CD14-positive monocyte (primary cell): ENCODE data around the gene PRODH2. TPM values are rescaled to one million over a fixed set of nuclear protein-coding genes. Genes with fewer than 3 reads are reported as not detected.

Experiments
- DNase-seq, 3 donors: peaks; one replicate each; pipeline ENCODE4 v3.0.0-alpha.2; 2011 to 2022
- H2AFZ ChIP-seq: 2 replicates; pipeline ENCODE4 v1.6.0; 2012; ENCODE audit warnings: mild to moderate bottlenecking, low read depth, low read length, inconsistent platforms; ENCODE audit not compliant: insufficient read depth, poor library complexity, severe bottlenecking
- H3K27ac ChIP-seq, 2 donors: 1 replicate in 1 of 2; 2 replicates in 1 of 2; pipeline ENCODE4 v1.5.1; 2012 to 2013; ENCODE audit warnings: low read length in 2 of 2, control low read depth in 1 of 2, inconsistent platforms in 1 of 2, low read depth in 1 of 2, mild to moderate bottlenecking in 1 of 2
- H3K27me3 ChIP-seq, 2 donors: one replicate each; pipeline versions ENCODE4 v1.6.0 to v1.6.1; 2011 to 2013; ENCODE audit warnings: low read length in 2 of 2; ENCODE audit not compliant: control insufficient read depth in 2 of 2, insufficient read depth in 2 of 2
- H3K36me3 ChIP-seq, 2 donors: replicated peaks in 1 of 2; 1 replicate in 1 of 2; 2 replicates in 1 of 2; pipeline versions ENCODE4 v1.5.1 to v1.6.1; 2012 to 2013; ENCODE audit warnings: low read length in 2 of 2, control low read depth in 1 of 2, inconsistent platforms in 1 of 2, mild to moderate bottlenecking in 1 of 2; ENCODE audit not compliant: insufficient read depth in 2 of 2, control insufficient read depth in 1 of 2
- H3K4me1 ChIP-seq, 2 donors: 1 replicate in 1 of 2; 2 replicates in 1 of 2; pipeline versions ENCODE4 v1.5.1 to v1.6.1; 2012 to 2013; ENCODE audit warnings: low read length in 2 of 2, control low read depth in 1 of 2, inconsistent platforms in 1 of 2, mild to moderate bottlenecking in 1 of 2, moderate library complexity in 1 of 2; ENCODE audit not compliant: insufficient read depth in 2 of 2, control insufficient read depth in 1 of 2
- H3K4me2 ChIP-seq: replicated peaks from 2 replicates; pipeline ENCODE3; 2012; ENCODE audit warnings: low read length, moderate library complexity, mild to moderate bottlenecking; ENCODE audit not compliant: poor library complexity, severe bottlenecking; ENCODE audit errors: extremely low read depth
- H3K4me3 ChIP-seq, 3 experiments: fragments of 200-600 bp in 1 of 3; sonication (generic) in 1 of 3; replicated peaks in 1 of 3; 1 replicate in 2 of 3; 2 replicates in 1 of 3; pipeline ENCODE4 v1.5.1; 2011 to 2013; ENCODE audit warnings: low read length in 3 of 3, mild to moderate bottlenecking in 3 of 3, control low read depth in 2 of 3, low read depth in 2 of 3, inconsistent platforms in 1 of 3, moderate library complexity in 1 of 3
- H3K79me2 ChIP-seq: 2 replicates; pipeline ENCODE4 v1.6.0; 2012; ENCODE audit warnings: mild to moderate bottlenecking, control low read depth, inconsistent platforms, low read length, moderate library complexity; ENCODE audit not compliant: insufficient read depth
- H3K9ac ChIP-seq: 2 replicates; pipeline ENCODE4 v1.6.0; 2017; ENCODE audit warnings: low read length, mild to moderate bottlenecking; ENCODE audit not compliant: insufficient read depth, poor library complexity, severe bottlenecking
- H3K9me3 ChIP-seq, 2 donors: replicated peaks in 1 of 2; 1 replicate in 1 of 2; 2 replicates in 1 of 2; pipeline versions ENCODE4 v1.5.1 to v1.6.1; 2012 to 2013; ENCODE audit warnings: low read length in 2 of 2, control low read depth in 1 of 2; ENCODE audit not compliant: control insufficient read depth in 1 of 2, insufficient read depth in 1 of 2
- H4K20me1 ChIP-seq: 2 replicates; pipeline ENCODE4 v1.6.0; 2012; ENCODE audit warnings: mild to moderate bottlenecking, low read length, control low read depth, moderate library complexity; ENCODE audit not compliant: insufficient read depth
- H3K27ac Mint-ChIP-seq, 7 donors: one replicate each; pipeline ENCODE4 v1.8.0; 2020; ENCODE audit warnings: mild to moderate bottlenecking in 7 of 7, mixed read lengths in 7 of 7, moderate library complexity in 6 of 7, inconsistent platforms in 2 of 7
- H3K27me3 Mint-ChIP-seq, 3 donors: one replicate each; pipeline ENCODE4 v1.8.0; 2021 to 2022; ENCODE audit warnings: low read depth in 3 of 3, mild to moderate bottlenecking in 3 of 3, mixed read lengths in 3 of 3, moderate library complexity in 3 of 3, inconsistent platforms in 1 of 3
- H3K36me3 Mint-ChIP-seq, 2 donors: one replicate each; pipeline ENCODE4 v1.8.0; 2020; ENCODE audit warnings: mixed read lengths in 2 of 2, inconsistent platforms in 1 of 2, mild to moderate bottlenecking in 1 of 2
- H3K4me1 Mint-ChIP-seq: one replicate; pipeline ENCODE4 v1.8.0; 2020; ENCODE audit warnings: mild to moderate bottlenecking, mixed read lengths
- H3K4me3 Mint-ChIP-seq, 2 donors: one replicate each; pipeline ENCODE4 v1.8.0; 2020; ENCODE audit warnings: mild to moderate bottlenecking in 2 of 2, mixed read lengths in 2 of 2, moderate library complexity in 1 of 2
- H3K9me3 Mint-ChIP-seq, 7 donors: one replicate each; pipeline ENCODE4 v1.8.0; 2020 to 2022; ENCODE audit warnings: mixed read lengths in 7 of 7, mild to moderate bottlenecking in 6 of 7, moderate library complexity in 6 of 7, inconsistent platforms in 2 of 7
- WGBS: methylation state at CpG from one replicate; pipeline ENCODE4 v1.1.5; 2013; ENCODE audit warnings: missing lambda C conversion rate; ENCODE audit not compliant: insufficient coverage; 5-methylcytosine and 5-hydroxymethylcytosine counted together
- intact Hi-C, 2 donors: fragments of 100-400 bp; cut with micrococcal nuclease; formaldehyde crosslinking; loops; one replicate each; pipeline versions ENCODE4 v1.15.0 to v1.15.1; 2023
- polyA plus RNA-seq, 3 donors: library from polyadenylated mRNA; depleted of rRNA in 1 of 3; unstranded in 2 of 3; stranded (reverse) in 1 of 3; fragments of 300-500 nt in 2 of 3; fragments of >200 nt in 1 of 3; fragmentation: Illumina TruSeq in 2 of 3; gene quantifications; 1 replicate in 2 of 3; 2 replicates in 1 of 3; pipeline ENCODE4 v1.2.3, GENCODE V29; 2012 to 2021
- TF ChIP-seq, protein P1 (sequence below): fragments of 200-600 bp; IDR thresholded peaks from one replicate; pipeline ENCODE4 v1.8.0; 2022; ENCODE audit warnings: antibody characterized with exemption, mild to moderate bottlenecking

PRODH2 gene
- polyA plus RNA-seq, 3 donors, result not detected

- DNase-seq, result no peak
- Mint-ChIP-seq H3K27me3 (peaks cover 0 to 5% (median 4%) of the 10 kb centered on the region in 3 donors), H3K36me3 (peaks cover 14 to 26% of the 10 kb centered on the region in 2 donors), H3K27ac (peak overlapping the region in 4 of 7 donors; percentile 21 to 59 (median 36)), H3K9me3 (no peaks in the 10 kb centered on the region), H3K4me1 (peaks cover 23% of the 10 kb centered on the region), H3K4me3 (peak overlapping the region; percentile 76 to 84)
- peak overlapping the region in 1 of 2 donors; percentile 45 for H3K27ac ChIP-seq
- peaks cover 14 to 19% of the 10 kb centered on the region in 2 donors for H3K4me1 ChIP-seq
- peaks cover 11 to 12% of the 10 kb centered on the region in 2 donors for H3K36me3 ChIP-seq
- H3K4me2 ChIP-seq, result peak overlapping the region; percentile 87
- TF ChIP-seq, protein P1, sequence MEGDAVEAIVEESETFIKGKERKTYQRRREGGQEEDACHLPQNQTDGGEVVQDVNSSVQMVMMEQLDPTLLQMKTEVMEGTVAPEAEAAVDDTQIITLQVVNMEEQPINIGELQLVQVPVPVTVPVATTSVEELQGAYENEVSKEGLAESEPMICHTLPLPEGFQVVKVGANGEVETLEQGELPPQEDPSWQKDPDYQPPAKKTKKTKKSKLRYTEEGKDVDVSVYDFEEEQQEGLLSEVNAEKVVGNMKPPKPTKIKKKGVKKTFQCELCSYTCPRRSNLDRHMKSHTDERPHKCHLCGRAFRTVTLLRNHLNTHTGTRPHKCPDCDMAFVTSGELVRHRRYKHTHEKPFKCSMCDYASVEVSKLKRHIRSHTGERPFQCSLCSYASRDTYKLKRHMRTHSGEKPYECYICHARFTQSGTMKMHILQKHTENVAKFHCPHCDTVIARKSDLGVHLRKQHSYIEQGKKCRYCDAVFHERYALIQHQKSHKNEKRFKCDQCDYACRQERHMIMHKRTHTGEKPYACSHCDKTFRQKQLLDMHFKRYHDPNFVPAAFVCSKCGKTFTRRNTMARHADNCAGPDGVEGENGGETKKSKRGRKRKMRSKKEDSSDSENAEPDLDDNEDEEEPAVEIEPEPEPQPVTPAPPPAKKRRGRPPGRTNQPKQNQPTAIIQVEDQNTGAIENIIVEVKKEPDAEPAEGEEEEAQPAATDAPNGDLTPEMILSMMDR, result no peak
- intact Hi-C loops, result loop anchor here in 1 of 2 donors (5.0 to 10.0 kb wide), 3 partner anchors 34 to 279 kb away; partner anchors contain the start of genes IGFLR1, THAP8 and WDR62
- whole genome bisulfite sequencing, result 68% methylated on average over 11 of the region's 13 CpGs
- peaks cover 20% of the 10 kb centered on the region for H3K79me2 ChIP-seq
- H3K4me3 ChIP-seq, result peak overlapping the region; percentile 63 to 80 (median 73)
- H3K9me3 ChIP-seq, result no peaks in the 10 kb centered on the region
- H3K27me3 ChIP-seq, result no peaks in the 10 kb centered on the region
- H3K9ac ChIP-seq, result peak overlapping the region; percentile 56
- no peaks in the 10 kb centered on the region for H4K20me1 ChIP-seq
- H2AFZ ChIP-seq, result peak overlapping the region; percentile 80
Measured at GRCh38 chr19:35776102-35776788, 36.4 kb downstream of the PRODH2 start.

DNA sequence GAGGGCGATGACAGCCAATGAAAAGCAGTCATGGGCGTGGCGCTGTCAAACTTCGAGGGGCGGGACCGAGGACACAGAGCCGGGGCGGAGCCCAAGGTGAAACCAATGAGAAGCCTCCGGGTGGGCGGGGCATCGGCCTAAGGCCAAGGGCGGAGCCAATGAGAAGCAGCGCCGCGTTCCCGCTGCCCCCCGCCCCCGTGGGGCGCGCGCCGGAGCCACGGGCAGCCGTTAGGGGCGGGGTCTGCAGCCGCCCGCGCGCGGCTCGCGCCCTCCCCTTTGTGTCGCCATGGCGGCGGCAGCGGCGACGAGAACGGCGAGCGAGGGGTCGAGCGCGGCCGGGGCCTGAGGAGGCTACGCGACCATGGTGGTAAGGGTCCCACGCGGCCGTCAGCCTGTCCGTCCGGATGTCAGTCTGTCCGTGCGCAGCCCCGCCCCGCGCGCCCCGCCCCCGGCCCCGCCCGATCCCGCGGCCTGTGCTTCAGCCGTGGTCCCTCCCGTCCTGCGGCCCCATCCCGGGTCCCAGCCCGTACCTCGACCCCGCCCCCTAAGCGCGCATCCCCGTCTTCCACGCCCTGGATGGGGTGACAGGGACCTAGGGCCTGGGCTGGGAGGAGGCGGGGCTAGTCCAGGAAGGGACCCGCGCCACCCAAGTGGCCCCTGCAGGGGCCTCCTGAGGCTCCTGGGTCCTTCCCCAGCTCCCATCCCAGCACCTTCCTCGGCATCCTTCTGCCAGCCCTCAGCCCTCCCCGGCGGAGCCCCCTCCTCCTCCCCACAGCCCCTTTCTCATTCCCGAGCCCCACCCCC is 37.1 kb downstream of the PRODH2 start, which contains the start of gene ARHGAP33:
TSS of gene ARHGAP33 (plus strand) at position 267 of the 804 bp plus-strand sequence. CDS start at position 362, 95 bp downstream.
- Histone ChIP-seq H3K27me3 (no peaks in the 10 kb centered on the region), H3K9ac (peak within 1 kb of the TSS; percentile 56), H3K27ac (peak within 1 kb of the TSS in 1 of 2 donors; percentile 45), H3K36me3 (peaks cover 5 to 9% of the 10 kb centered on the region in 2 donors), H3K79me2 (peaks cover 20% of the 10 kb centered on the region), H4K20me1 (no peaks in the 10 kb centered on the region), H2AFZ (peak within 1 kb of the TSS; percentile 80), H3K4me1 (peaks cover 14 to 19% of the 10 kb centered on the region in 2 donors), H3K4me3 (peak within 1 kb of the TSS; percentile 63 to 80 (median 73)), H3K4me2 (peak within 1 kb of the TSS; percentile 87), H3K9me3 (no peaks in the 10 kb centered on the region)
- no peaks in the 10 kb centered on the region for H3K9me3 Mint-ChIP-seq
- H3K36me3 Mint-ChIP-seq, result peaks cover 13 to 20% of the 10 kb centered on the region in 2 donors
- TF ChIP-seq, protein P1, result no peak
- H3K27me3 Mint-ChIP-seq, result peaks cover 0 to 5% (median 4%) of the 10 kb centered on the region in 3 donors
- intact Hi-C loops, result loop anchor here in 1 of 2 donors (5.0 to 10.0 kb wide), 3 partner anchors 33 to 279 kb away; partner anchors contain the start of genes IGFLR1, THAP8 and WDR62
- DNase-seq, result peak; percentile 95 to 99 (median 97)
- H3K27ac Mint-ChIP-seq, result peak within 1 kb of the TSS in 4 of 7 donors; percentile 21 to 80 (median 48)
- H3K4me1 Mint-ChIP-seq, result peaks cover 23% of the 10 kb centered on the region
- under 1% methylated on average over 65 of the region's 82 CpGs for WGBS
- H3K4me3 Mint-ChIP-seq, result peak within 1 kb of the TSS; percentile 84 to 85
